ENCODE data around the gene DMD.

GRCh38 chrX:31449965-31450364 lies 1761.4 kb downstream of the DMD start:
- TF ChIP-seq CTCF (IDR thresholded peaks at IDR 0.05) (no peak), POLR2AphosphoS5 (IDR thresholded peaks at IDR 0.05; ENCODE audit: low read depth, low read length) (no peak), REST (IDR thresholded peaks at IDR 0.05; ENCODE audit: insufficient read depth in 1 of 2, low read depth in 2 of 2, low read length in 1 of 2) (no peak), SIN3A (IDR thresholded peaks at IDR 0.05; ENCODE audit: borderline replicate concordance, insufficient read depth, low read depth, low read length) (no peak), TCF7L2 (IDR thresholded peaks at IDR 0.05; ENCODE audit: low read depth, low read length) (no peak)

Data from Panc1 (cell line).